GM12864 (cell line): ENCODE results near the gene CCDC191.

Experiments
- DNase-seq: peaks from one replicate; pipeline ENCODE4 v3.0.0-alpha.2; 2011; ENCODE audit warnings: low read depth
- H3K4me3 ChIP-seq: 2 replicates; pipeline ENCODE4 v1.5.1; 2011; ENCODE audit warnings: mild to moderate bottlenecking, low read depth, low read length, control low read depth
- TF ChIP-seq, protein P1 (sequence below): IDR thresholded peaks from 2 replicates; pipeline ENCODE4 v1.5.1; 2011; ENCODE audit warnings: low read depth, mild to moderate bottlenecking, moderate library complexity, low read length, control low read depth, inconsistent platforms; ENCODE audit errors: missing control alignments

Gene CCDC191

DNA sequence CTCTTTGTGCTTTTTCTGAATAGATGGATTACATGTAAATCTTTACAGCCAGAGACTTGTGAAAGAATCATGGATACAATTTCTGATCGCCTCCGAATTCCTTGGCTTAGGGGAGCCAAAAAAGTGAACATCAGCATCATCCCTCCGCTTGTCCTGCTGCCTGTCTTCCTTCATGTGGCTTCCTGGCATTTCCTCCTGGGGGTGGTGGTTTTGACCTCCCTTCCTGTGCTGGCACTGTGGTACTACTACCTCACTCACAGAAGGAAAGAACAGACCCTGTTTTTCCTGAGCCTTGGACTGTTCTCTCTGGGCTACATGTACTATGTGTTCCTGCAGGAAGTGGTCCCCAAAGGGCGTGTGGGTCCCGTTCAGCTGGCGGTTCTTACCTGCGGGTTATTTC lies 102.6 kb downstream of the CCDC191 start:
- DNase-seq, result no peak
- TF ChIP-seq, protein P1, sequence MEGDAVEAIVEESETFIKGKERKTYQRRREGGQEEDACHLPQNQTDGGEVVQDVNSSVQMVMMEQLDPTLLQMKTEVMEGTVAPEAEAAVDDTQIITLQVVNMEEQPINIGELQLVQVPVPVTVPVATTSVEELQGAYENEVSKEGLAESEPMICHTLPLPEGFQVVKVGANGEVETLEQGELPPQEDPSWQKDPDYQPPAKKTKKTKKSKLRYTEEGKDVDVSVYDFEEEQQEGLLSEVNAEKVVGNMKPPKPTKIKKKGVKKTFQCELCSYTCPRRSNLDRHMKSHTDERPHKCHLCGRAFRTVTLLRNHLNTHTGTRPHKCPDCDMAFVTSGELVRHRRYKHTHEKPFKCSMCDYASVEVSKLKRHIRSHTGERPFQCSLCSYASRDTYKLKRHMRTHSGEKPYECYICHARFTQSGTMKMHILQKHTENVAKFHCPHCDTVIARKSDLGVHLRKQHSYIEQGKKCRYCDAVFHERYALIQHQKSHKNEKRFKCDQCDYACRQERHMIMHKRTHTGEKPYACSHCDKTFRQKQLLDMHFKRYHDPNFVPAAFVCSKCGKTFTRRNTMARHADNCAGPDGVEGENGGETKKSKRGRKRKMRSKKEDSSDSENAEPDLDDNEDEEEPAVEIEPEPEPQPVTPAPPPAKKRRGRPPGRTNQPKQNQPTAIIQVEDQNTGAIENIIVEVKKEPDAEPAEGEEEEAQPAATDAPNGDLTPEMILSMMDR, result no peak
- no peak overlapping the region for H3K4me3 ChIP-seq

GRCh38 chr3:113952921-113953320 lies 103.4 kb downstream of the CCDC191 start:
- H3K4me3 ChIP-seq, result no peak overlapping the region
- no peak for DNase-seq
- TF ChIP-seq, protein P1, result no peak

GRCh38 chr3:113948015-113948917 lies 108.1 kb downstream of the CCDC191 start:
- TF ChIP-seq, protein P1, result peak; percentile 35
- DNase-seq, result no peak
- H3K4me3 ChIP-seq, result peak overlapping the region; percentile 73

DNA sequence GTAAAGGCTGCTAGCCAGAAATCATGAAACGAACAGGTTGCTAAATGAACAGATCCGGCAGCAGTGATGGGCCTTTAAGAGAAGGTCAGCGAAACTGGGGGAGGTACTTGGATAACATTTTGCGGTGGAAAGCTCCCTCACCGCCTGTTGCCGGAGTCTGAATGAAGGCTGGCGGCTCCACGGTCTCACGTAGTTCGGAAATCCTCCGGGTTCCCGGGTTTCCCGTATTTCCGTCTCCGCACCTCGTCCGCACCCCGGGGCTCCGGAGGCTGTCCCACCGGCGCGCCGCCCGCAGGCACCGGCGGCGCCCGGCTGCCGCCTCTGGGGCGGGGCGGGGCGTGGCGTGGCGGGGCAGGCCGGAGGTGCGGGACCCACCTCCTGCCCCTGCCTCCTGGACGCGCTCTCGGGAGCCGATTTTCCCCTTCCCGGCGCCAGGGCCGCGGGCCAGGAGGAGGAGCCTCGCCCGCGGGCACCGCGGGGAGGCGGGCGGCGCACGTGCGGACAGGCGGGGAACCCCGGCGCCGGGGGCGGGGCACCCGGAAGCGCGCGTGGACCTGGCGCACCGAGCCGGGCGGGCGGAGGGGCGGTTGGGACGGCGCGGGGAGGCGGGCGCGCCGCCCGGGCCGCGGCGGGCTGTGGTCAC lies 108.8 kb downstream of the CCDC191 start, which contains the start of gene ZDHHC23:
Gene ZDHHC23, plus strand, starts transcription at position 642 of the 643 bp plus-strand sequence. CDS start 790 bp downstream, outside the sequence.
- TF ChIP-seq, protein P1, result no peak
- H3K4me3 ChIP-seq, result peak within 1 kb of the TSS; percentile 73
- peak; percentile 35 for DNase-seq

DNA sequence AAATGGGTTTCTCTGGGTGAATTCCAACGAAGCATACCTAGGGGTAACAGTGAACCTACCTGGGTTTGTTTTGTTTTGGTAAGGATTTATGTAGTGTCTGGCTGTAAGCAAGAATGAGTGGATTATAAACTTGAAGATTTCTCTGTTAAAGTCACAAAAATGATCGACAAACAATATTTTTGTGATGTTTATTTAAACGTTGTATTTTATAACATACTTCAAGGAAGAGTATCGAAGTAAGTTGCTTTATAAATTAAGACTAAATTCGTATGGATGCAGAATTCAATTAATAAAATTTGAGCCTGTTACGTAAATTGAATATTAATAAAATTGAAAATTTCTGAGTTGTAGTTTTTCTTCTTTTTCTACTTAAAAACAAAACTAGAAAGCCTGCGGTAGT lies 109.5 kb downstream of the CCDC191 start:
- TF ChIP-seq, protein P1, result no peak
- no peak for DNase-seq
- H3K4me3 ChIP-seq, result peak overlapping the region; percentile 73; the same call in 1 of the 2 replicates

- no peak for DNase-seq
- H3K4me3 ChIP-seq, result no peak overlapping the region
- TF ChIP-seq, protein P1, result no peak
Measured at GRCh38 chr3:113927556-113927955, 128.8 kb downstream of the CCDC191 start.
